GM21526 (cell line): ENCODE measurements around the gene FCGBP.

ENCODE experiments used
- ATAC-seq: cut with Tn5 transposase; IDR thresholded peaks from one replicate; pipeline ENCODE4 v1.9.1; 2021; ENCODE audit warnings: moderate library complexity; ENCODE audit not compliant: unreplicated experiment, low FRiP score

FCGBP gene

DNA sequence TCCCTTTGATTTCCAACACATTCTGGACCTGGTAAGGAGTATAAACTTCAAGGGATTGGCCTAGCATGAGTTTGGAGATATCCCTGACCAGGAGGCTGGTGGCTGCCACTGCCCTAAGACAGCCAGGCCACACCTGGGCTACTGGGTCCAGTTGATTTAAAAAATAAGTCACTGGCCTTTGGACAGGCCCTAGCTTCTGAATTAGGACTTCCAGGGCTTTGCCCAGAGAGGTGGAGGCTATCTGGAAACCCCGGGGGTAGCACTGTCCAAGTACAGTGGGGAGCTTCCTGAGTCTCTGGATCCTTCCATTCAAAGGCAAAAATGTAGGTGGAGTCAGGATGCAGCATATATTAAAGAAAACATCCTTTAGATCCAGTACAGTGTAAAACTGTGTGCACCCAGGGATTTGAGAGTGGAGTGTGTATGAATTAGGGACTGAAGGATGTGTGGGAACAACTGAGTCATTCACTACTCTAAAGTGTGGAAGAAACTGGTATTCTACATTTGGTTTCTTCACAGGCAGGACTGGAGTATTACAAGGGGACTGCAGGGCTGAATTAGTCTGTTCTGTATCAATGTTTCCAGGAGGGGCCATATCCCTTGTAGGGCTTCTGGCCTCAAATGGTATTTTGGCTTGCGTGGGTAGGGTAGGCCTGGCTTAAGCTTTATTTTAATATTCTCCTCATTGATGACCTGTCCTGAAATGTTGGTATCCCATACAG is 14.8 kb upstream of the FCGBP start:
- ATAC-seq: no peak

DNA sequence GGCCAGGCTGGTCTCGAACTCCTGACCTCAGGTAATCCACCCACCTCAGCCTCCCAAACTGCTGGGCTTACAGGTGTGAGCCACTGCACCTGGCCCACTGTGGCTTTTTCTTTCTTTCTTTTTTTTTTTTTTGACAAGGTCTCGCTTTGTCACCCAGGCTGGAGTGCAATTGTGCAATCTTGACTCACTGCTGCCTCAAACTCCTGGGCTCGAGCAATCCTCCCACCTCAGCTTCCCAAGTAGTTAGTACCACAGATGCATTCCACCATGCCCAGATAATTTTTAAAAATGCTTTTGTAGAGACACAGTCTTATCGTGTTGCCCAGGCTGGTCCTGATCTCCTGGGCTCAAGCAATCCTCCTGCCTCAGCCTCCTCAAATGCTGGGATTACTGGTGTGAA is 12.1 kb upstream of the FCGBP start:
- no peak for ATAC-seq

DNA sequence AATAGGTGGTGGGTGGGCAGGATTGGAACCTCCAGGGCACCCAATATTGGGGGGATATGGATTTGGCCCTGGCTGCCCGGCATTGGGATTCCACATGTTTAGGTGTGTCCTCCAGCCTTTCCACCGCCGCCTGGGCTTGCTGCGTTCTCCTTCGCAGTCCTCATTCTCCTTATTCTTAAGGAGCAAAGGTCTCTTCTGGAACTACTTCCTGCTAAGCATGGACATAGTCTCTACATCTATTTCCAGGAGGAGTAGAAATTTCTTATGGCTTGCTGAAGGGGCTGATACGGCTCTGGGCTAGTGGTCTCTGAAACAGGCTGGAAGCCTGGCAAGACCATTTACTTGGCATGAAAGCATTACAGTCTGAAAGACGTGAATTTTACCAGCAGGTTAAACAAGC is 9.2 kb upstream of the FCGBP start:
- ATAC-seq: no peak

DNA sequence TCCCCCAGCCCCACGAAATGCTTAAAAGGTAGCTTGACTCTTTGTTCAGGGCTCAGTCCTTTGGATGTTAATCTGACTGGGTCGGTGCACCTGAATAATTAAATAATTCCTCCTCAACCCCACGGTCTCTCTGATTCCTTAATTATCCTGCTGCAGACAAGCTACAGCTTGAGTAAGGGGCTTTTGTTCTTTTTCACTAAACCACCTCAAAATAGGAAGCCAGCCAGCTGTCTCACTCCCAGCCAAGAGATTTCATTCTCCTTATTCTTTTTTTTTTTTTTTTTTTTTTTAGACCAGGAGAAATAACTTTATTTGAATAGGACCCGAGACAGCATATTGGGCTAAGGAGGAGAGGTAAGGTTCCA is 7.9 kb upstream of the FCGBP start:
- no peak for ATAC-seq

DNA sequence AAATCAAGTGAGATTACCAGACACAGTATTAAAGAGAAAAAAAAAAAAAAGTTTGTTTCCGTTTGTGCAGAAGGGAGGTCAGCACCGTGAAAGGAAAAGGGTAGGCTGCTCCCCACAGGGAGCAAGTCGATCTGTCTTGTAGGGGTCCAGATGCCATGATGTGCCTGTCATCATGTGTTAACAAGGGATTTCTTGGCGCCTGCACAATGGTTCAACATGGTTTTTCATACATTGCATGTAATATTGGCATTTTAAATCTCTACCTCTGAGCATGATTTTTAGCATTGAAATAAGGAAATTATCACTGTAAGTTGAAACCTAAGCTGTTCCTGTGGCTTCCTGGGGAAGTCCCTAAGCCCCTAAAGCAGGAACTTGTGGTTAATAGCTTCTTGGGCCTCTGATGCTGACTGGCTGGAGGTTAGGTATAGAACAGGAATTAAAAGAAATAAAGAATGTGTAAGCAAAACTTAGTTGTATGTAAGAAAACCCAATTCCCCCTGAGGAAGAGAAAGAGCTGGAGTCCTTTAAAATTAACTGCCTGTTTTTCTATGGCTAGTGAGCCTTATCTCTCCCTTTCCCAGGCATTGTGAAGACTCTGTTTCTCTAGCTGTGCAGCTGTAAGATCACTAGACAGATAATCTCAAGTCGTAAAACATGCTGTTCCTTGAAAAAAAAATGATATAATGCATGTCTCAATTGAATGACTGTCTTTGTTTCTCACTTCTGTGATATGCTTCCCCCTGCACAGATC is 7.4 kb upstream of the FCGBP start:
- peak; percentile 61 for ATAC-seq

DNA sequence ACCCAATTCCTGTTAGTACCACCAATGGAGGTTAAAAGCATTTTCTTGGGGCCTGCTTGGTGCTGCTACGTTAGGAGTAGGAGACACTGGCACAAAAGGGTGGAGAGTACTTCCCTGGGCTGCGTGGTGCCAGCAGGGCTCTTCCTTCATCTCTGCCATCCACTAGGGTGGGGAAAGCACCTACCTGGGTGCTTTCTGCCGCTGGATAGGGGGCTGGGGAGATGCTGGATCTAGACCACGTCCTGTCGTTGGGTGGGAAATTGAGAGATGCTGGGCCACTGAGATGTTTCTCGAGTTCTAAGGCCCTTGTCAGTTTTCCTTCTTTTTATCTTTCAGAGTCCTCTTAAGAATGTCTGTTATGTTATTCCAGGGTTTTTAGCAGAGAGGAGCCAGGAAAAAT is 6.7 kb upstream of the FCGBP start:
- ATAC-seq: no peak

DNA sequence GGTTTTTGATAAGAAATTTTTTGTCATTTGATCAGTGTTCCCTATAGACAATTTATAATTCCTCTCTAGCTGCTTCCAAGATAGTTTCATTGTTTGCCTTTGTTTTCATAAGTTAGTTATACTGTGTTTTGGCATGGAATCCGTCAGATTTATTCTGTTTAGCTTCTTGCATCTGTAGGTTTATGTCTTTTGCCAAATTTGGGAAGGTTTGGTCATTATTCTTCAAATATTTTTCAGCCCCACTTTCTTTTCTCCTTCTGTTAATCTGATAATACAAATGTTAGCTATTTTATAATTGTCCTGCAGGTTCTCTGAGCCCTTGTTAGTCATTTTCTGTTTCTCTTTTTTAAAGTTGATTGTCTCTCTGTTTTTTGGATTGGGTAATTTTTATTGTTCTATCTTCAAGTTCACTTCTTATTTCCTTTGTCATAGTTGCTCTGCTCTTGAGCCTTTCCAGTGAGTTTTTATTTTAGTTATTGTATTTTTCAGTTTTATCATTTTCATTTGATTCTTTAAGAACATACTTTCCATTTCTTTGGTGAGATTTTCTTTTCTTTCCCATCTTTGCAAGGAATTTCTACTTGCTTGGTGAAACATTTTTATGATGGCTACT is 5.9 kb upstream of the FCGBP start:
- ATAC-seq: no peak

DNA sequence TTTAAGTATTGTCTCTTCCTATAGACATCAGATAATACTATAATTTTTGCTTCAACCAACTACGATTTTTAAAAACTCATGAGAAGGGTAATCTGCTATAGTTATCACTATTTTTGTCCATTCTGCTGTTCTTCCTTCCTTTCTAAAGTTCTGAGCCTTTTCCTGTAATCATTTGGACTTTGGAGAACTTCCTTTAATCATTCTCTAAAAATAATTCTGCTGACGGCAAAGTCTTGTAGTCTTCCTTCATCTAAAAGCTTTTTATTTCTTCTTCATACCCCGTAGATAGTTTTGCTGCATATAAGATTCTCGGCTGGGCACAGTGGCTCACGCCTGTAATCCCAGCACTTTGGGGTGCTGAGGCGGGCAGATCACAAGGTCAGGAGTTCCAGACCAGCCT is 5.1 kb upstream of the FCGBP start:
- no peak for ATAC-seq

DNA sequence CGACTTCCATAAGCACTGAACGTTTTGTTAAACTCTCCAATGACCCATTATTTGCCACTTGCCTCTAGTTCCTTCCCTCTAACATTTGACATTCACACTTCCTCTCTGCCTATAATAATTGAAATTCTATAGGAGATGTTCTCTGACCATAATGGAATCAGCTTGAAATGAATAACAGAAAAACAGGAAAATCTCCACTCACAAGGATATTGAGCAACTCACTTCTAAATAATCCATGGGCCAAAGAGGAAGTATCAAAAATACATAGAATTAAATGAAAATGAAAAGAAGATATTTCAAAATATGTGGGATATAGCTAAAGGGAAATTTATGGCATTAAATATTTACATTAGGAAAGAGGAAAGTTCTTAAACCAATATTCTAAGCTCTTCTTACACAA is 3.4 kb upstream of the FCGBP start:
- no peak for ATAC-seq

DNA sequence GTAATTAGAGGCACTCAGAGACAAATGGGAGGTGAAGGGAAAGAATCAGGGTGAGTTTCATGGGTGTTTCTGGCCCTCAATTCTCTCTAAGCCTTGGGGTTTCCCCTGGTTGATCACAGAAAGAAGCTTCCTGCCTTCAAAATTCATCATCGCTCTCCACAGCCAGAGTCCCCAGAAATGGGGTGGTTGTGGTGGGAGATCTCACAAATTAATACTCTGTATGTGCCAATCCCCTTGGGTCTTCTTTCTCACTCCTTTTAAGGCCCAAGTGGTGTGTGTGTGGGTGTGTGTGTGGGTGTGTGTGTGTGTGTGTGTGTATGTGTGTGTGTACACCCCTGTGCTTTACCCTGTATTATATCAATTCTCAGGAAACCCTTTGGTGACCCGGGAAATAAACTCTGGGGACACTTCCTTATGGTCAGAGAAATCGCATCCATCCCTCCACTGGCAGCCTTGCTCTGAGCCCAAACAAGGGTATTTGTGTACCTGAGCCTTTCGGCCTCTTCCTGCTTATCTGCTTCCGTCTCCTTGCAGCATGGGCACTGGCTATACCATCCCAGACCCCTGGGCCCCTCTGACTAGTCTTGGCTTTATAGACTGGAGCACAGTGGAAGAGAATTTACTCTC is 2.8 kb upstream of the FCGBP start:
- ATAC-seq: no peak

DNA sequence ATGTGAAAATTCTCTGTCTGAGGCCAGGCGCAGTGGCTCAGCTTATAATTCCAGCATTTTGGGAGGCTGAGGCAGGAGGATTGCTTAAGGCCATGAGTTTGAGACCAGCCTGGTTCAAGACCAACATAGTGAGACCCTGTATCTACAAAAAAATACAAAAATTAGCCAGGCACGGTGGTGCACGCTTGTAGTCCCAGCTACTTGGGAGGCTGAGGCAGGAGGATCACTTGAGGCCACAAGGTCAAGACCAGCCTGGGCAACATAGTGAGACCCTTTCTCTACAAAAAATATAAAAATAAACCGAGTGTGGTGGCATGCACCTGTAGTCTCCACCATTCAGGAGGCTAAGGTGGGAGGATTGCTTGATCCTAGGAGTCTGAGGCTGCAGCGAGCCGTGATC is 2.2 kb upstream of the FCGBP start:
- ATAC-seq: no peak

DNA sequence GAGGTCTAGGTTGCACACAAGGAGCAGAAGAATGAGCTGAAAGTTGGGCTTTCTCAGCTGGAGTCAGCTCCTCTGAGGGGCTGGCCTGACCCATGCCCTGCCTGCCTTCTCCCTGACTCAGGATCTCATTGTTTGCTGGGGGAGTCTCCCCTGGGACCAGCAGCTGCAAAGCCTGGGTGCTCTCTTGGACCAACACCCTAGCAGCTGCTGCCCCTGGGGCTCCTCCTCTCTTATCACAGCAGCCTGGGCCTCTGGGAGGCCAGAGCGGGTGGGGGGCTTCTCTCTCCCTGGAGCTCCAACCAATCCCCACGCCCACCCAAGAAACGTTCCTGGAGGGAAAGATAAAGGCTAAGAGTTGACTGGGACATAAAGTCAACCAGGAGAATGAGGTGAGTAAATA is 1.6 kb upstream of the FCGBP start:
- ATAC-seq: no peak

DNA sequence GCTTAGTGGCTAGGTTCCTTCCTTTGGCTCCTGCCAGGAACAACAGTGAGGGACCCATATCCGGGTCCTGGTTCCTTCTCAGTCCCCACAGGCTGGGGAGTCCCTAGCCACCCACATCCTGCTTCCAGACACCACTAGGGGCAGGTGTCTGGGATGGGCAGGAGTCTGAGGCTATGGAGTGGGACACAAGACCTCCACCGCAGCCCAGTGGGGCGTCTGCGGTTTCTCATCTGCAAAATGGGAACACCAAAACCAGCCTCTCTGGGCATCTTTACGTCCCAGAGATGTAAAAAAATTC is 879 bp upstream of the FCGBP start:
- ATAC-seq: no peak

DNA sequence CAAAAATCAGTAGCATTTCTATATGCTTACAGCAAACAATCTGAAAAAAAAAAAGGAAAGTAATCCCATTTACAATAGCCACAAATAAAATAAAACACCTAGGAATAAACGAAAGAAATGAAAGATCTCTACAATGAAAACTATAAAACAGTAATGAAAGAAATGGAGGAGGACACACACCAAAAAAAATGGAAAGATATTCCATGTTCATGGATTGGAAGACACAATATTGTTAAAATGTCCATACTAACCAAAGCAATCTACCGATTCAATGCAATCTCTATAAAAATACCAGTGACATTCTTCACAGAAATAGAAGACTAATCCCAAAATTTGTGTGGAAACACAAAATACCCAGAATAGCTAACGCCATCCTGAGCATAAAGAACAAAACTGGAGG is 4.7 kb downstream of the FCGBP start:
- no peak for ATAC-seq

DNA sequence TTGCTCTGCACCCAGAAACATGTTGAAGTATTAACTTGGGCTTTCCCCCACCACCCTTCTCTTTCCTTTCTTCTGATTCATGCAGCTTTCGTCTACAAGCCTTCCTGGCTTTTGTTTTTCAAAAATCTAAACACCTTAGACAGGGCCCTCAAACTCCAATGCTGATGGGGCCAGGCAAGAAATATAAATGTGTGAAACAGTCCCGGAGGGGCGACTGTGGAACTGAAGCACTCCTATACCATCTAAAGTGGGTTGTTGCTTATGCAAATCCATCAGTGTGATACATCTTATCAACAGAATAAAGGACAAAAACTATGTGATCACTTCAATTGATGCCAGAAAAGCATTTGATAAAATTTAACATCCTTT is 6.1 kb downstream of the FCGBP start:
- no peak for ATAC-seq

DNA sequence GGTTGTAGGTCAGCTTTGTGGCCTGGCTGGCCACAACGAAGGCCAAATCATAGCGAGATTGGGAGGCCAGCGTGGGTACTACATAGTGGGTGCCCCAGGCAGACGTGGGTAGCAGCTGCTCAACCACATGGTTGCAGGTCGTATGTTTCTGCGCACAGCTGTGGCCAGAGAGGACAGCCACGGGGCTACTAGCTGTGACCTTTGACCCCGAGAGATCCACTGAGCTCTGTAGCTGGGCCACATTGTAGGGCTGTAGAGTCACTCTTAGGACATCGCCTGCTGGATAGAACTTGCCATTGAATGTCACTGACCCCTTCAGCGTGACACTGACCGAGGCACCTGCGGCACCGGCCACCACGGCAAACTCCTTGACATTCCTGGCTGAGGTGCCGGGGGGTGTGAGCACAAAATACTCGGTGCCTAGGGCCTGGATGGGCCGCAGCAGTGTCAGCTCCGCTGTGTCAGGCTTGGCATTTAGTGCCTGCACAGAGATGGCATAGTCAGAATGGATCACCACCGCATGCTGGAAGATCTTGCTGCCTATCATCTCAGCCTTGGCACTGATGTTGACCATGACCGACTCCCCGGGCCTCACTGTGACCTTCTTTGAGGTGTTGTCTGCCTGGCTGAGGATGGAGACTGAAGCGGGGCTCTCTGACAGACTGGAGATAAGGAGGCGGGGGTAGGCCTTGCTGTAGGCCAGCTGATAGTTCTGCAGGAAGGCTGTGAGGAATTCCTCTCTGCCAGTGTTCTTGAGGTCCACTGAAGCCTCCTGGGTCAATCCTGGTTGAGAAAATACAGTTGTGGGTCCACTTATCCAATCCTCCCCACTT is 6.7 kb downstream of the FCGBP start:
- ATAC-seq: no peak

DNA sequence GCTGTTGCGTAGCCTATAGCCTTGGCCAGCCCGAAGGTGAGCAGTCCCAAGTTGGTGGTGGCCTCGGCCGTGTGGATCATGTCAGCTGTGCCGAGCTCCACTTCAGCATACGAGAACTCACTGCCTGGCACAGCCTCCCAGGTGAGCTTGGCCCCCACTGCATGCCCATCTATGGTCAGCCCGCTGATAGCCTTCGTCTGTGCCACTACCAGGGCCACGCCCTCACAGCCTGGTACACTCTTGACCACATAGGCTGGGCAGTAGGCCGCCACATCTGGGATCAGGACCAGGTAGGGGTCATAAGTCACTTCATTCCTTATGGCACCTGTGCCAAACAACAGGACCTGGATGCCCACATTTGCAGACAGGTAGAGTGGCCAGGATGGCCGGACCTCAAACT is 7.4 kb downstream of the FCGBP start:
- no peak for ATAC-seq

DNA sequence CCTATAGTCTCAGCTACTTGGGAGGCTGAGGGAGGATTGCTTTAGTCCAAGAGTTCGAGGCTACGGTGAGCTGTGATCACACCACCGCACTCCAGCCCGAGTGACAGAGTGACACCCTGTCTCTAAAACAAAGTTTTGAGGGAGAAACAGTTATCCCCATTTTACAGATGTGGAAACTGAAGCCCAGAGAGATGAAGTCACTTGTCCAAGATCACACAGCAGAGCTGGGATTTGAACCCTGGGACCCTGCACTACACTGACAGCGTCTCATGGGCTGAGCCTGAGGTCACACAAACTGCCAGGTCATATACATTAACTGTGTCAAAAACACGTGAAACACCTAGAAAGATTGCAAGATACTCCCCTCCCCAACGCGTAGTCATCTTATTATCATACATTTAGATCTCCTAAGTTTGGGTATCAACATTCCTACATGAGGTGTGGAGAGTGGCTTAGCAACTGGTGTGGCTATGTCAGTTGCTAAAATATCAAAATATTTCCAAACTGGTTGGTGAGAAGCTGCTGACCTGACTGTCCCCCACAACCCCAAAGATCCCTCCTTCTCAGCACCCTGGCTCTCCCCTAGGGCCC is 8.2 kb downstream of the FCGBP start:
- ATAC-seq: no peak

DNA sequence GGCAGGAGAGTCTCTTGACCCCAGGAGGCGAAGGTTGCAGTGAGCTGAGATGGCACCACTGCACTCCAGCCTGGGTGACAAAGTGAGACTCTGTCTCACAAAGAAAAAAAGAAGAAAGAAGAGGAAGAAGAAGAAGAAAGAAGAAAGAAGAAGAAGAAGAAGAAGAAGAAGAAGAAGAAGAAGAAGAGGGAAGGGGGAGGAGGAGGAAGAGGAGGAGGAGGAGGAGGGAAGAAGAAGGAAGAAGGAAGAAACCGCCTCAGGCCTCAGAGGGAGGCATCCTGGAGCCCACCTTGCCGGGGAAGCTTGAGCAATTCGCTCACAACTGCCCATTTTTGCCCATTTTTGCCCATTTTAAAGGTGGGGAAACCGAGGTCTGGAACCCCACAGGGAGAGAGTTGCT is 9.5 kb downstream of the FCGBP start:
- ATAC-seq: no peak

DNA sequence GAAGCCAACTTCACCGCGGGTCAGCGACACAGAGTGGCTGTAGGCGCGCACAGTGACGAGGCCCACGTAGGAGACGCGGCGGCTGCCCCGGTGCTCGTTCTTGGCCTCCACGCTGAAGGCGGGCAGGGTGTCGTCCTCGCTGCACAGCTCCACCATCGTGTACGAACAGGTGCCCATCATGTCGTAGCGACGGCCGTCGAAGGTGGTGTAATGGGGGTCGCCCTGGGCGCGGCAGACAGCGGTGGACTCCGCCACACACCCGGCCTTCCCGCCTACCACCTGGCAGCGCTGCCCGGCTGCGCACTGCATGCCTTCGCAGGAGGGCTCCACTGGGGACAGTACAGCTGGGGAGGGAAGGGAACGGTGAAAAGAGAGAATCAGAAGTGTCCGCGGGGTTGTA is 10.0 kb downstream of the FCGBP start:
- ATAC-seq: no peak

DNA sequence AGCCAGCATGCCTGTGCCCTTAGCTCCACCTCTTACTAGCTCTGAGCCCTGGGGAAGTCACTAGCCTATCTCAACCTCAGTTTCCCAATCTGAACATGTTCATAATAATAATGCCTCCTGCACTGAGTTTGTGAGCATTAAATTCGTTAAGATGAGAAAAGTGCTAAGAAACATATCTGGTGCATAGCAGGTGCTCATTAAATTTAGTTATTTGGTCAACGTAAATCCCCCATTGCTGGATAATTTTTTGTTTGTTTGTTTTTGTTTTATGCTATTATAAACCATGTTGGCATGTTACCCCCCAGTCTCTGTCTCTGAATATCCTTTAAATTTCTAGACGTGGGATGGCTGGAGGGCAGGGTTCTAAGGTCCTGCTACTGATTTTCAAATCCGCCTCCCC is 10.6 kb downstream of the FCGBP start:
- no peak for ATAC-seq
